ENCODE measurements around the gene P3H4. TPM values are rescaled to one million over a fixed set of nuclear protein-coding genes. Genes with fewer than 3 reads are reported as not detected.

P3H4 gene
- total and polyA plus RNA-seq, 2 donors (not counting 3 experiments of a cell fraction or from before 2014, with no cell fraction given), result 39.2 to 58.3 TPM

GRCh38 chr17:41800601-41801373 lies 11.0 kb downstream of the P3H4 start:
- Histone ChIP-seq H3K4me1 (ENCODE audit: control insufficient read depth, extremely low read depth, insufficient read depth, low read length) (peaks cover 8% of the 10 kb centered on the region), H3K9me1 (replicated peaks; ENCODE audit: control insufficient read depth, extremely low read depth, insufficient read depth, low read length) (no peaks in the 10 kb centered on the region), H3K79me2 (ENCODE audit: control insufficient read depth, insufficient read depth, low read length) (no peaks in the 10 kb centered on the region), H3K4me3 (replicated peaks in 1 of 3; ENCODE audit: insufficient read depth in 1 of 3, low read depth in 1 of 3, low read length in 3 of 3) (no peak overlapping the region), H2AFZ (ENCODE audit: low read depth, low read length) (no peak overlapping the region), H3K27ac (ENCODE audit: insufficient read depth, low read depth, low read length) (no peak overlapping the region), H3K9ac (replicated peaks; ENCODE audit: extremely low read depth, insufficient read depth, low read length) (no peak overlapping the region), H3K4me2 (ENCODE audit: insufficient read depth, low read length) (no peak overlapping the region), H3K27me3 (ENCODE audit: control insufficient read depth in 2 of 2, insufficient read depth in 2 of 2, low read length in 2 of 2) (no peaks in the 10 kb centered on the region), H3K9me3 (replicated peaks; ENCODE audit: control insufficient read depth, insufficient read depth, low read length) (no peaks in the 10 kb centered on the region), H3K36me3 (ENCODE audit: control insufficient read depth in 2 of 2, extremely low read depth in 1 of 2, insufficient read depth in 2 of 2, low read length in 2 of 2) (no peaks in the 10 kb centered on the region), H4K20me1 (replicated peaks; ENCODE audit: control insufficient read depth, extremely low read depth, insufficient read depth, low read length) (no peaks in the 10 kb centered on the region)
- TF ChIP-seq CTCF (IDR thresholded peaks at IDR 0.05; ENCODE audit: extremely low read depth in 1 of 2, insufficient read depth in 1 of 2, low read depth in 1 of 2, low read length in 2 of 2) (no peak), EZH2 (IDR thresholded peaks at IDR 0.05; ENCODE audit: borderline replicate concordance, low read depth, low read length, severe bottlenecking) (no peak), POLR2A (IDR thresholded peaks at IDR 0.05; ENCODE audit: low read depth, low read length) (no peak), MAX (IDR thresholded peaks at IDR 0.05; ENCODE audit: insufficient read depth, insufficient read length) (no peak)
- no peak for FAIRE-seq
- ChIA-PET CTCF (interaction anchor here (0.6 to 9.8 kb wide), 22 partner anchors 8 to 158 kb away, joined by 3 to 98 read pairs (median 4); partner anchors contain the start of genes JUP, KLHL11 and P3H4), POLR2A (interaction anchor here (1.0 to 2.1 kb wide), 4 partner anchors 14 to 23 kb away, joined by 3 to 10 read pairs (median 7); partner anchors contain the start of gene JUP)
- dilution Hi-C loops (cut with MboI; ENCODE audit: extremely low pct_ligation_motif_present, low sequenced_read_pairs), result loop anchor here (10.0 kb wide), 1 partner anchor 56 kb away; no protein-coding TSS in a partner anchor
- BruUV-seq (replicated peaks), result no TSS peak
- intact Hi-C loops (cut with micrococcal nuclease), result loop anchor here (1.0 to 2.0 kb wide), 4 partner anchors 14 to 62 kb away; partner anchors contain the start of gene JUP
- no peak for DNase-seq (ENCODE audit: low read depth, low spot score)

All from endothelial cell of umbilical vein (primary cell).